Activated T-helper 17 cell treated with anti-CD3 and anti-CD28 coated beads, Interleukin-2, amount 50 U/mL, for 72 hours (primary cell): ENCODE results near the gene LARP1B. TPM values are rescaled to one million over a fixed set of nuclear protein-coding genes. Genes with fewer than 3 reads are reported as not detected.
"Not testable (repeated sequence)": the region's sequence is repeated elsewhere in the genome, so short reads cannot be mapped to it uniquely, and the experiment has no call there.

Source experiments
- ATAC-seq: fragments of 150-1000 bp; cut with Tn5 transposase; replicated peaks from 2 replicates; pipeline ENCODE4 v1.10.0; 2021; ENCODE audit warnings: mild to moderate bottlenecking, moderate library complexity
- H3K27ac Mint-ChIP-seq: one replicate; pipeline ENCODE4 v1.8.0; 2022; ENCODE audit warnings: mixed read lengths
- H3K27me3 Mint-ChIP-seq: one replicate; pipeline ENCODE4 v1.8.0; 2022; ENCODE audit warnings: mixed read lengths
- H3K36me3 Mint-ChIP-seq: one replicate; pipeline ENCODE4 v1.8.0; 2022; ENCODE audit warnings: low read depth, mild to moderate bottlenecking, mixed read lengths
- H3K4me1 Mint-ChIP-seq: one replicate; pipeline ENCODE4 v1.8.0; 2022; ENCODE audit warnings: mixed read lengths
- H3K4me3 Mint-ChIP-seq: one replicate; pipeline ENCODE4 v1.8.0; 2022; ENCODE audit warnings: mild to moderate bottlenecking, mixed read lengths
- H3K9me3 Mint-ChIP-seq: one replicate; pipeline ENCODE4 v1.8.0; 2022; ENCODE audit warnings: mixed read lengths
- total RNA-seq, 2 donors: library from RNA; stranded (reverse); gene quantifications; one replicate each; pipeline ENCODE4 v1.2.3, GENCODE V29; 2022

LARP1B gene
- total RNA-seq, 2 donors from 2014 or later = 17.5 to 18.5 TPM

- Mint-ChIP-seq H3K27ac (no peak overlapping the region), H3K36me3 (no peaks in the 10 kb centered on the region), H3K9me3 (no peaks in the 10 kb centered on the region), H3K27me3 (no peaks in the 10 kb centered on the region), H3K4me1 (no peaks in the 10 kb centered on the region), H3K4me3 (no peak overlapping the region)
- no peak for ATAC-seq
Measured at GRCh38 chr4:128227991-128228571, 167.0 kb downstream of the LARP1B start.

GRCh38 chr4:128228845-128229795 lies 168.0 kb downstream of the LARP1B start:
- no peak for ATAC-seq
- no peaks in the 10 kb centered on the region for H3K9me3 Mint-ChIP-seq
- H3K4me1 Mint-ChIP-seq = no peaks in the 10 kb centered on the region
- no peaks in the 10 kb centered on the region for H3K36me3 Mint-ChIP-seq
- H3K4me3 Mint-ChIP-seq = no peak overlapping the region
- no peak overlapping the region for H3K27ac Mint-ChIP-seq
- H3K27me3 Mint-ChIP-seq = no peaks in the 10 kb centered on the region

- Mint-ChIP-seq H3K9me3 (no peaks in the 10 kb centered on the region), H3K36me3 (no peaks in the 10 kb centered on the region), H3K4me1 (no peaks in the 10 kb centered on the region), H3K27ac (no peak overlapping the region), H3K27me3 (peaks cover 4% of the 10 kb centered on the region), H3K4me3 (no peak overlapping the region)
- ATAC-seq = no peak
Measured at GRCh38 chr4:128232719-128233118, 171.6 kb downstream of the LARP1B start.

- H3K36me3 Mint-ChIP-seq = no peaks in the 10 kb centered on the region
- H3K27me3 Mint-ChIP-seq = peaks cover 4% of the 10 kb centered on the region
- no peak for ATAC-seq
- H3K4me3 Mint-ChIP-seq = no peak overlapping the region
- H3K27ac Mint-ChIP-seq = no peak overlapping the region
- H3K4me1 Mint-ChIP-seq = no peaks in the 10 kb centered on the region
- no peaks in the 10 kb centered on the region for H3K9me3 Mint-ChIP-seq
Measured at GRCh38 chr4:128234836-128235235, 173.7 kb downstream of the LARP1B start.

GRCh38 chr4:128241019-128241418 lies 179.9 kb downstream of the LARP1B start:
- no peaks in the 10 kb centered on the region for H3K36me3 Mint-ChIP-seq
- H3K27me3 Mint-ChIP-seq = peaks cover 9% of the 10 kb centered on the region
- no peaks in the 10 kb centered on the region for H3K4me1 Mint-ChIP-seq
- no peak overlapping the region for H3K4me3 Mint-ChIP-seq
- no peak overlapping the region for H3K27ac Mint-ChIP-seq
- ATAC-seq = no peak
- no peaks in the 10 kb centered on the region for H3K9me3 Mint-ChIP-seq

- H3K27ac Mint-ChIP-seq = no peak overlapping the region
- peaks cover 9% of the 10 kb centered on the region for H3K27me3 Mint-ChIP-seq
- H3K9me3 Mint-ChIP-seq = no peaks in the 10 kb centered on the region
- H3K4me3 Mint-ChIP-seq = no peak overlapping the region
- ATAC-seq = no peak
- H3K36me3 Mint-ChIP-seq = no peaks in the 10 kb centered on the region
- H3K4me1 Mint-ChIP-seq = no peaks in the 10 kb centered on the region
Measured at GRCh38 chr4:128241425-128241913, 180.4 kb downstream of the LARP1B start.

- Mint-ChIP-seq H3K4me1 (no peaks in the 10 kb centered on the region), H3K27ac (no peak overlapping the region), H3K27me3 (peaks cover 9% of the 10 kb centered on the region), H3K36me3 (no peaks in the 10 kb centered on the region), H3K4me3 (no peak overlapping the region), H3K9me3 (no peaks in the 10 kb centered on the region)
- no peak for ATAC-seq
Measured at GRCh38 chr4:128241981-128242380, 180.9 kb downstream of the LARP1B start.

- no peak overlapping the region for H3K27ac Mint-ChIP-seq
- no peaks in the 10 kb centered on the region for H3K9me3 Mint-ChIP-seq
- no peaks in the 10 kb centered on the region for H3K36me3 Mint-ChIP-seq
- peaks cover 9% of the 10 kb centered on the region for H3K27me3 Mint-ChIP-seq
- ATAC-seq = no peak
- H3K4me1 Mint-ChIP-seq = no peaks in the 10 kb centered on the region
- no peak overlapping the region for H3K4me3 Mint-ChIP-seq
Measured at GRCh38 chr4:128242601-128243000, 181.5 kb downstream of the LARP1B start.

- no peaks in the 10 kb centered on the region for H3K4me1 Mint-ChIP-seq
- H3K36me3 Mint-ChIP-seq = no peaks in the 10 kb centered on the region
- peaks cover 9% of the 10 kb centered on the region for H3K27me3 Mint-ChIP-seq
- no peak overlapping the region for H3K27ac Mint-ChIP-seq
- no peaks in the 10 kb centered on the region for H3K9me3 Mint-ChIP-seq
- ATAC-seq = no peak
- no peak overlapping the region for H3K4me3 Mint-ChIP-seq
Measured at GRCh38 chr4:128244379-128244778, 183.3 kb downstream of the LARP1B start.

- H3K9me3 Mint-ChIP-seq, ATAC-seq, H3K36me3 Mint-ChIP-seq, H3K4me1 Mint-ChIP-seq, H3K27me3 Mint-ChIP-seq, H3K27ac Mint-ChIP-seq, H3K4me3 Mint-ChIP-seq: not testable (repeated sequence)
Measured at GRCh38 chr4:128245391-128245790, 184.3 kb downstream of the LARP1B start.

GRCh38 chr4:128247906-128248305 lies 186.8 kb downstream of the LARP1B start:
- H3K27ac Mint-ChIP-seq = no peak overlapping the region
- H3K27me3 Mint-ChIP-seq = peaks cover 7% of the 10 kb centered on the region
- H3K4me1 Mint-ChIP-seq = no peaks in the 10 kb centered on the region
- no peaks in the 10 kb centered on the region for H3K9me3 Mint-ChIP-seq
- ATAC-seq = no peak
- no peaks in the 10 kb centered on the region for H3K36me3 Mint-ChIP-seq
- H3K4me3 Mint-ChIP-seq = no peak overlapping the region

GRCh38 chr4:128249787-128250668 lies 188.9 kb downstream of the LARP1B start:
- no peaks in the 10 kb centered on the region for H3K4me1 Mint-ChIP-seq
- ATAC-seq = no peak
- no peaks in the 10 kb centered on the region for H3K36me3 Mint-ChIP-seq
- no peak overlapping the region for H3K27ac Mint-ChIP-seq
- no peak overlapping the region for H3K4me3 Mint-ChIP-seq
- no peaks in the 10 kb centered on the region for H3K9me3 Mint-ChIP-seq
- peaks cover 8% of the 10 kb centered on the region for H3K27me3 Mint-ChIP-seq

- Mint-ChIP-seq H3K9me3 (peaks cover 3% of the 10 kb centered on the region), H3K27ac (no peak overlapping the region), H3K27me3 (peaks cover 22% of the 10 kb centered on the region), H3K36me3 (no peaks in the 10 kb centered on the region), H3K4me3 (no peak overlapping the region), H3K4me1 (no peaks in the 10 kb centered on the region)
- ATAC-seq = no peak
Measured at GRCh38 chr4:128255906-128256305, 194.8 kb downstream of the LARP1B start.

- no peaks in the 10 kb centered on the region for H3K36me3 Mint-ChIP-seq
- no peak for ATAC-seq
- no peak overlapping the region for H3K4me3 Mint-ChIP-seq
Measured at GRCh38 chr4:128256539-128256938, 195.4 kb downstream of the LARP1B start.

More at GRCh38 chr4:128256539-128256938, 195.4 kb downstream of the LARP1B start:
- no peaks in the 10 kb centered on the region for H3K4me1 Mint-ChIP-seq
- H3K27me3 Mint-ChIP-seq = peaks cover 25% of the 10 kb centered on the region
- H3K9me3 Mint-ChIP-seq = peaks cover 3% of the 10 kb centered on the region
- no peak overlapping the region for H3K27ac Mint-ChIP-seq
